HG03095 (cell line): ENCODE data around the gene ZNF343.

ENCODE experiments used
- ATAC-seq: cut with Tn5 transposase; IDR thresholded peaks from one replicate; pipeline ENCODE4 v1.9.1; 2021; ENCODE audit warnings: moderate library complexity; ENCODE audit not compliant: unreplicated experiment

ZNF343 gene

DNA sequence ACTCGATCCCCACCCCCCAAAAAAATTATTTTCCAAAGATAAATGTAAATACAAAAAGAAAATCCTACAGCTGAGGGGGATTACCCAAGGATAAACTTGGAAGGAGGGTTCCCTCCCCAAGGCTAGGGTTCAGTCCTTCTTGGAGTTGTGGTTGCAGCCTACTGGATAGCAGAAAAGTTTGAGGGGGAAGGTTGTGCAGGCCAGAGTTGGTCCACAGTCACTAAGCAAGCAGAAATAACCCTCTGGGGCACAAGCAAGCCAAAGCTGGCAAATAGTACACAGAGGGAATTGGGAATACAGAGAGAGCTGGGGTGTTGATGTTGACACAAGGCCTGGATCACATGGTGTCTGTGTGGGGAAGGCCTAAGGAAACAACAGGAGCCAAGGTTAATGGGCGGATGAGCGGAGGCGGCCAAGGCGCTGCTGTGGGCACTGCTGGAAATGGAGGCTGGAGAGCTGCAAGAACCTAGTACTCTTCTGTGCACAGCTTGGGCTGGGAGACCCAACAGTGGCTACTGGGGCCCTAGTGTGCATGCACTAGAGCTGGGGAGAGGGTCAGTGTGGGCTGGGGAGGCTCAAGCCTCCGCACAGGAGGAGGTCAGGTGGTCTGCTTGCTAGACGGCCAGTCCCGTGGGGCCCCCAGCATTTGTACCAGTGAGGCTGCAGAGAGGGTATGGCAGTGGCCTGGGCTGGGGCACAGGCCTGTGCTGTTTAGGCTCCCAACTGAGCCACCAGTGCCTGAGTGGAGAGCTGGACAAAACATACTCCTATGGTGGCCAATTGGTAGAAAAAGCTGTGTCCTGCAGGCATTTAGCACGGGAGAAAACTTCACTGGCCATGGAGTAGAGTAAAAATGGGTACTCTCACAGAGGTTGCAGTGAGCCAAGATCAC lies 32.6 kb downstream of the ZNF343 start:
- no peak for ATAC-seq

GRCh38 chr20:2473516-2473915 lies 35.2 kb downstream of the ZNF343 start:
- no peak for ATAC-seq

- ATAC-seq = peak; percentile 98
Observed at GRCh38 chr20:2470423-2471193, 38.1 kb downstream of the ZNF343 start, which contains the start of gene SNRPB. Gene SNRPB, minus strand, starts transcription at chr20:2470789. Its CDS starts 99 bp downstream, at chr20:2470690.

DNA sequence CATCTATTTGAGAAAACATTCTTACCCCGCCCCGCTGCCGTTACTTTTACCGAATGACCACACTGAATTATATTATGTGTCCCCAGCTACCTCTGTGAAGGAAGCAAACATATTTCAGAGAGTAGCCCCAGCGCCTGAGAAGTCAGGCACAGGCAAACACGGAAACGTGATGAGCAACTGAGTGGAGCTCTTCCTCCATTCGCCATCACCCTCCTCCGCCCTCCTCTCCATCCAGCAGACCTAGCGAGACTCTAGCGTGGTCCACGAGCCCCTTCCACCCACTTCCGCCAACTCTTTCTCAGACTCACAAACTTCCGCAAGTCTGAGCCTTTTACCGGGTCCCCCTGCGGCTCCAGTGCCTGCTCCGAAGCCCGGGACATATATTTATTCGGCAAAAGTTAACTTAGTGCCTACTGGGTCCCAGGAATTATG lies 38.7 kb downstream of the ZNF343 start:
- ATAC-seq = peak; percentile 21

- no peak for ATAC-seq
Observed at GRCh38 chr20:2468581-2469407, 39.9 kb downstream of the ZNF343 start.

GRCh38 chr20:2467412-2467811 lies 41.3 kb downstream of the ZNF343 start:
- ATAC-seq = no peak

DNA sequence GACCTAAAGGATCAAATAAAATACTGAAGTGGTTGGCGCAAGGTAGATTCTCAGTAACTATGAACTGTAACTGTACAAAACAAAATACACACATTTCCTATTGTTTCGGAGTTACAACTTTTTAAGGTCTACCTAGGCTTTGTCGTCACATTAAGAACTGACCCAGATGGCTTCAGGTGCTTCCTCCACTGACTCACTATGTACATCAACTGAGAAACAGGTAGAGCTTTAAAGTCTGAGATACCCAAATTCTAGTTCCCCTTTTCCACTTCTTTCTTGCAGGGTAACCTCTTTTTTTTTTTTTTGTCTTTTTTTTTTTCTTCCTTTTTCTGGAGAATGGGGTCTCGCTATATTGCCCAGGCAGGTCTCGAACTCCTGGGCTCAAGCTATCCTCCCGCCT lies 43.6 kb downstream of the ZNF343 start:
- ATAC-seq = no peak

DNA sequence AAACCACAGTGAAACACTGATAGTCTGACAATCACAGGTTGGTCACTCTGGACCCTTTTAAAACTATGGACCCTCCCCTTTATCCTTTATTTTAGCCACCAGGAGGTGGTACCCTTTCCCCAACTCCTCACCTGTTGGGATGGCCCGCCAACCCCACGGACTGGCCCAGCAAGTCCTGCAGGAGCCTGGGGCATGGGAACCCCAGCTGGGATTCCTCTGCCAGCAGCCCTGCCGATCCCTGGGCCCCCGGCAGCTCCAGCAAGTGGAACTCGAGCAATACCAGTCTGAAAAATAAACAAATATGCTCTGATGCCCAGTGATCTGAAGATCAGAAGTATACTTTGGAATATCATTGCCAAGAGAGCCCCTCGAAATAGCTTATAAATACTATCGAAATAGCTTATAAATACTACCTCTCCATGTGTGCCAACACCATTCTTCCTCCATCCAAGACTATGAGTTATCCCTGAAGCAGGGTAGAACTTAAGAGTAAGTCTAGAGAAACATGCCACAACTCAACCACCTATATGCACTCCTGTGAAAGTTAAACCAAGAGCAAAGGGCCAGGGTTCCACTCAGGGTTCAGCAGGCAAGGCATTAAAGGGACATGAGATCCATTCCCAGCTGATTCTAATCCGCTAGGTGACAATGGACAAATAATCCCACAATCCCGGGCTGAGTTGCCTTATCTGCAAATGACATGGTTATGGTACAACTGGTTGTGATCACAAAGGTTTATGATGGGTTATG lies 44.9 kb downstream of the ZNF343 start:
- ATAC-seq = no peak

DNA sequence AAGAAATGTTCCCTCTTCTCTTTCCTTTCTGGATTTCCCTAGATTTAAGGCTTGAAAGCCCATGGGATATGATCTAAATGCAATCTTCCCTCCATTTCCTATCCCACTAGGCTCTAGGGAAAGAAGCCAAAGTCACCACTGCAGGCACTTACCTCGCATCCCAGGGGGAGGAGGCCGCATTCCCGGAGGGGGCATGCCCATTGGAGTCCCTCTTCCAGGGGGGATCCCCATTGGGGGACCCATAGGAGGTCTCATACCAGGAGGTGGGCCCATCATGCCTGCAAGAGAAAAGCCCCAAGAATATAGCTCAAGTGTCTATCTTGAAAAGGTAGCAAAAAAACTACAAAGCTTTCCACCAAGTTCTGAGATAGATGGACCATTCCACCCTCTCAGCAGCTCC lies 46.2 kb downstream of the ZNF343 start:
- no peak for ATAC-seq

GRCh38 chr20:2460752-2461424 lies 47.8 kb downstream of the ZNF343 start:
- ATAC-seq = no peak

- ATAC-seq = no peak
Observed at GRCh38 chr20:2459981-2460751, 48.5 kb downstream of the ZNF343 start.

DNA sequence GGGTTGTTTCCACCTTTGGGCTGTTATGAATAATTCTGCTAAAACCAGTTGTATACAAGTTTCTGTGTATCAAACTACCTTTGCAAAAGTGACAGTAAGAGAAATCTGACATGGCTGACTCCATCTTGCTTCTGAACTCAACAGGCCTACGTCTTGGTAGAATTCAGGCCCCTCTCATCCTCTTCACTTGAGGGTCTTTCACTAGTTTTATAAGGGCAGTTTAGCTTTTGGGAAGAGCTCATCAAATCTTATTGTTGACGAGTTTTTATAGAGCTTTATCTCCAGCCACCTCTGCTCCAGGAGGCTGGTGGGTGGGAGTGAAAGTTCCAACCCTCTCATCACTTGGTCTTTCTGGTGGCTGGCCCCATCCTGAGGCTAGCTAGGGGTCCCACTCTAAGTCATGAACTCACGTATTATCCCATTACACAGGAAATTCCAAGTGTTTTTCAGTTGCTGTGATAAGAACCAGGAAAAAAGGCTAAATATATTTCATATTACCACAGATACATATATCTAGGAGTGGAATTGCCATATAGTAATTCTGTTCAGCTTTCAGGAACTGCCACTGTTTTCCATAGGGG lies 49.7 kb downstream of the ZNF343 start:
- ATAC-seq = no peak

DNA sequence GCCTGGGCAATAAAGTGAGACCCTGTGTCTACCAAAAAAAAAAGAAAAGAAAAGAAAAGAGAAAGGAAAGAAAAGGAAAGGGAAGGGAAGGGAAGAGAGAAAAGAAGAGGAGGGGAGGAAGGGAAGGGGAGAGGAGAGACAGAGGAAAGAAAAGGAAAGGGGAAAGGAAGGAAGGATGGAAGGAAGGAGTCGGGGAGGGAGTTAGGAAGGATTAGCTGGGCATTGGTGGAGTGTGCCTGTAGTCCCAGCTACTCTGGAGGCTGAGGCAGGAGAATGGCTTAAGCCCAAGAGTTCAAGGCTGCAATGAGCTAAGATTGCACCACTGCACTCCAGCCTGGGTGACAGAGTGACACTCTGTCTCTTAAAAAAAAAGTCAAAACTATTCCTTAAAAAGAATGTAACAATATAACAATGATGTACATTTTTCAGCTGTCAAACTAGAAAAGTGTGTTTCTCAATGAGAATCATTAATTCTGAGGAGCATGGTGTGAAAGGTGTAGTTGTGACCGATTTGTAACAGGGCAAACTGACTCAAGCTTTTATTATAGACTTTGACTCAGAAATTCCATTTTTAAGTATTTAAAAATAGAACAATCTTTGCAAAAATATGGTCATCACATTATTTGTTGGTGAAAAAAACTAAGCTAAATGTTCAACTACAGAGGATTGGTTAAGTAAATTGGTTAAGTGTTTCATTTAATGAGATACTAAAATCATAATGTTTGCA lies 52.8 kb downstream of the ZNF343 start:
- no peak for ATAC-seq

DNA sequence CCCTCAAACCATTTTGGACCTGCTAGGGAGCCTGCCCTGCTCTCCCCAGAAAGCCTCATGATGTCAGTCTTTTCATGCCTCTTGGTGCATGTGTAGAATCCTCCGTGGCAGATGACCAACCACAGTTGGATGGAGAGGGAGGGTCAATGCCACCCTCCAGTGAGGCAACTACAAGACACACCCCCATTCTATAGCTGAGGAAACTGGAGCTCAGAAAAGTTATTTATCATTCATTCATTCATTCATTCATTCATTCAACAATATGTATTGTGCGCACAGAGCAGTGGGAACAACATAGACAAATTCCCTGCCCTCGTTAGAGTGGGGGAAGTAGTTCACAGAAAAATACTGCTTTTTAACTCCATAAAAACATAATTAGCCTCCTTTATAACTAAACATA lies 54.9 kb downstream of the ZNF343 start:
- no peak for ATAC-seq

DNA sequence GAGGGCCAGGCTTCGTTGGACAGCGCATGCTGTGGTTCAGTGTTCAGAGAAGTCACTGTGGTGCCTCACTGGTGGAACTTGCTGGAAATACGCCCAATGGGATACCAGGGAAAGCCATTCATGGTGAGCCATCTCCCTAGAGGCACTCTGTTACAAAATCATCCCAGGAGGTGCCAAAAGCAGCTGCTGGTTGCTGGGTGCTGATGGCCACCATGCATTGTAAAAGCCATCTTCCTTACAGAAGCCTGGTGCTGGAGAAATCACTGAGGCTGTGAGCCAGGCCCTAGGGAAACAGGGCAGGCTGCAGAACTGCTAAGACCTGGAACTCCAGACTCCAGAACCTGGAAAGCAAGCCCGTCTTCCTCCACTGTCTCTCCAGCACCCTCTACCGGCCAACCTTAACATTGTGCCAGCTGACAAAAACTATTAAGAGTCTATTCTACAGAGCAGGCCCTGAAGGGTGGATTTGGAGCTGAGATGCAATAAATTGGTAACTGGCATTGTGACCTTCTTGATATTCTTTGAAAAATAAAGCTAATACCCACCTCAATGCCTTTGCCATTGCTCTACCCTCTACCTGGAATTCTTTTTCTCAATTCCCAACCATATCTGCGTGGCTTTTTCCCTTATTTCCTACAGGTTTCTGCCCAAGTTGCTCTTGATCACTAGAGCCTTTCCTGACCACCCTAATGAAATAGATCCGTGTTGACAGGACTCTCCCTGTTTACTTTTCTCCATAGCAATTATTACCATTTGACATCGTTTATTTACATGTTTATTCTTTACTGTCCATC lies 56.6 kb downstream of the ZNF343 start:
- no peak for ATAC-seq

DNA sequence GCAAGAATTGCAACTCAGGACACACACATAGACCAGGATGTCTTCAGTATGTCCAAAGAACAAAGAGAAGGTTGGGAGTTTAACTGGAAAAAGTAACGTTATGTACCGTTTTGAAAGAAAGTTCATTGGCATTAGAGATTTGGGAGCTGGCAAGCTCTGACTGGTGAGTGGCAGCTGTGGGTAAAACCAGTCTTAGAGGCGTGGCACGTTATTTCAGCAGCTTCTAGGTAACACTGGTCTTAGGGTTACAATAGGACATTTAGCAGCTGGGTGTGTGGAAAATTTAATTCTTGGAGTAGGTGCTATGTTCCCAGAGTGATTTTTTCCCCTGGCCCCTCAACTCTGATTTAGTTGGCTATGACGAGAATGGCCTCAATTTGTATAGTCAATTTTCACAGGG lies 57.3 kb downstream of the ZNF343 start:
- ATAC-seq = no peak

DNA sequence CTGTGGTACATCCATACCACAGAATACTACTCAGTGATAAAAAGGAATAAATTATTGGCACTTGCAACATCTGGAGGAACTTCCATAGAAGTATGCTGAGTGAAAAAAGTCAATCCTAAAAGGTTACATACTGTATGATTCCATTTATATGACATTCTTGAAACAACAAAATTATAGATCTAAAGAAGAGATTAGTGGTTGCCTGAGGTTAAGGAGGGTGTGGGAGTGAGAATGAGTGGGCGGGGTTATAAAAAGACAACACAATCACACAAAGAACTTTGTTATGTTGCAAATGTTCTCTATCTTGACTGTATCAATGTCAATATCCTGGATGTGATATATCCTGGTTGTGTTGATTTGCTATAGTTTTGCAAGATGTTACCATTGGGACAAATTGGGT lies 59.3 kb downstream of the ZNF343 start:
- ATAC-seq = no peak
